Right lobe of liver (tissue), 6 donors: ENCODE measurements around the gene IFIT1B. TPM values are rescaled to one million over a fixed set of nuclear protein-coding genes. Genes with fewer than 3 reads are reported as not detected.
"Not testable (repeated sequence)": the region's sequence is repeated elsewhere in the genome, so short reads cannot be mapped to it uniquely, and the experiment has no call there.

Experiments used
- ATAC-seq, 4 donors: fragments of 200-7000 bp; cut with Tn5 transposase; one replicate each; pipeline ENCODE4 v1.9.1; 2020; ENCODE audit warnings: mild to moderate bottlenecking in 4 of 4, moderate library complexity in 4 of 4
- DNase-seq, 3 donors: peaks; one replicate each; pipeline ENCODE4 v3.0.0-alpha.2; 2020
- H3K27ac ChIP-seq, 3 donors: fragments of 200-600 bp; one replicate each; pipeline ENCODE4 v1.8.0; 2022
- H3K27me3 ChIP-seq, 2 donors: fragments of 200-600 bp; one replicate each; pipeline ENCODE4 v1.8.0; 2022
- H3K36me3 ChIP-seq, 4 donors: fragments of 200-600 bp; sonication (generic) in 1 of 4; one replicate each; pipeline versions ENCODE4 v1.5.1 to v1.8.0; 2017 to 2022; ENCODE audit warnings: control low read depth in 1 of 4
- H3K4me1 ChIP-seq, 4 donors: fragments of 200-600 bp; sonication (generic) in 1 of 4; one replicate each; pipeline versions ENCODE4 v1.5.1 to v1.8.0; 2017 to 2022; ENCODE audit warnings: control low read depth in 1 of 4
- H3K4me3 ChIP-seq, 3 donors: fragments of 200-600 bp; one replicate each; pipeline ENCODE4 v1.8.0; 2022
- H3K9me3 ChIP-seq, 4 donors: fragments of 200-600 bp; sonication (generic) in 1 of 4; one replicate each; pipeline versions ENCODE4 v1.5.1 to v1.8.0; 2017 to 2022; ENCODE audit warnings: control low read depth in 1 of 4
- POLR2A ChIP-seq: fragments of 450-650 bp; IDR thresholded peaks from one replicate; pipeline ENCODE4 v1.6.1; 2017; ENCODE audit warnings: antibody characterized with exemption, mild to moderate bottlenecking
- WGBS: methylation state at CpG from one replicate; pipeline ENCODE4 v1.1.6; 2018; ENCODE audit warnings: low coverage, low lambda C conversion rate; ENCODE audit not compliant: insufficient coverage; ENCODE audit errors: missing lambda C conversion rate; 5-methylcytosine and 5-hydroxymethylcytosine counted together
- intact Hi-C, 2 donors: fragments of 100-400 bp; cut with DNase I; formaldehyde crosslinking; loops; one replicate each; pipeline versions ENCODE4 v1.11.2 to v1.14.1; 2022
- total RNA-seq, 6 experiments: library from RNA; depleted of rRNA in 2 of 6; stranded (reverse); fragments of >200 nt in 2 of 6; fragmentation: NEBNext Ultra II Directional in 3 of 6; extraction: Animal tissue kit (Norgen Biotek cat#: 25700) in 3 of 6; gene quantifications; one replicate each; pipeline versions ENCODE4 v1.1.0 to v1.2.4, GENCODE V29; 2016 to 2023
- TF ChIP-seq, protein P1 (sequence below), 4 donors: fragments of 200-600 bp in 3 of 4; fragments of 450-650 bp in 1 of 4; IDR thresholded peaks; one replicate each; pipeline versions ENCODE4 v1.5.1 to v1.8.0; 2016 to 2022; ENCODE audit warnings: antibody characterized with exemption in 4 of 4, mild to moderate bottlenecking in 2 of 4
- donor health status: DM: no; HTN: yes; CAD: no.
- donor health status: DM: no; HTN: no; CAD: no.
- donor health status: DM: no; HTN: no; CAD: no.
- donor health status: DM: no; HTN: yes; CAD: no.
- donor health status: DM: no; HTN: yes; CAD: no.

The IFIT1B gene
- total RNA-seq, 6 experiments from 2014 or later, result 1.2 TPM; not detected in 5

GRCh38 chr10:89384474-89385340, 6.9 kb downstream of the IFIT1B start:
- ATAC-seq, result peak; percentile 42 to 68 (median 50)
- intact Hi-C loops, result no loop called here
- 66% methylated on average over 4 of the region's 4 CpGs for WGBS

GRCh38 chr10:89388806-89389205, 10.9 kb downstream of the IFIT1B start:
- ATAC-seq (no peak), DNase-seq (no peak)
- no peak for TF ChIP-seq POLR2A
- TF ChIP-seq, protein P1, sequence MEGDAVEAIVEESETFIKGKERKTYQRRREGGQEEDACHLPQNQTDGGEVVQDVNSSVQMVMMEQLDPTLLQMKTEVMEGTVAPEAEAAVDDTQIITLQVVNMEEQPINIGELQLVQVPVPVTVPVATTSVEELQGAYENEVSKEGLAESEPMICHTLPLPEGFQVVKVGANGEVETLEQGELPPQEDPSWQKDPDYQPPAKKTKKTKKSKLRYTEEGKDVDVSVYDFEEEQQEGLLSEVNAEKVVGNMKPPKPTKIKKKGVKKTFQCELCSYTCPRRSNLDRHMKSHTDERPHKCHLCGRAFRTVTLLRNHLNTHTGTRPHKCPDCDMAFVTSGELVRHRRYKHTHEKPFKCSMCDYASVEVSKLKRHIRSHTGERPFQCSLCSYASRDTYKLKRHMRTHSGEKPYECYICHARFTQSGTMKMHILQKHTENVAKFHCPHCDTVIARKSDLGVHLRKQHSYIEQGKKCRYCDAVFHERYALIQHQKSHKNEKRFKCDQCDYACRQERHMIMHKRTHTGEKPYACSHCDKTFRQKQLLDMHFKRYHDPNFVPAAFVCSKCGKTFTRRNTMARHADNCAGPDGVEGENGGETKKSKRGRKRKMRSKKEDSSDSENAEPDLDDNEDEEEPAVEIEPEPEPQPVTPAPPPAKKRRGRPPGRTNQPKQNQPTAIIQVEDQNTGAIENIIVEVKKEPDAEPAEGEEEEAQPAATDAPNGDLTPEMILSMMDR (IDR thresholded peaks at IDR 0.05), result no peak
- WGBS, result 78% methylated on average over 2 of the region's 2 CpGs
- H3K9me3 ChIP-seq, result no peaks in the 10 kb centered on the region
- H3K36me3 ChIP-seq, result no peaks in the 10 kb centered on the region
- peaks cover 0 to 11% (median 3%) of the 10 kb centered on the region in 4 donors for H3K4me1 ChIP-seq
- H3K27me3 ChIP-seq, result no peaks in the 10 kb centered on the region
- no peak overlapping the region for H3K27ac ChIP-seq
- no peak overlapping the region for H3K4me3 ChIP-seq
- intact Hi-C loops, result no loop called here

More at GRCh38 chr10:89384474-89385340, 6.9 kb downstream of the IFIT1B start:
- Histone ChIP-seq H3K9me3 (no peaks in the 10 kb centered on the region), H3K36me3 (no peaks in the 10 kb centered on the region), H3K27ac (peak overlapping the region in 1 of 3 donors; percentile 13), H3K4me3 (no peak overlapping the region), H3K27me3 (no peaks in the 10 kb centered on the region), H3K4me1 (no peaks in the 10 kb centered on the region)
- TF ChIP-seq, protein P1 (IDR thresholded peaks at IDR 0.05), result no peak
- no peak for TF ChIP-seq POLR2A
- no peak for DNase-seq

DNA sequence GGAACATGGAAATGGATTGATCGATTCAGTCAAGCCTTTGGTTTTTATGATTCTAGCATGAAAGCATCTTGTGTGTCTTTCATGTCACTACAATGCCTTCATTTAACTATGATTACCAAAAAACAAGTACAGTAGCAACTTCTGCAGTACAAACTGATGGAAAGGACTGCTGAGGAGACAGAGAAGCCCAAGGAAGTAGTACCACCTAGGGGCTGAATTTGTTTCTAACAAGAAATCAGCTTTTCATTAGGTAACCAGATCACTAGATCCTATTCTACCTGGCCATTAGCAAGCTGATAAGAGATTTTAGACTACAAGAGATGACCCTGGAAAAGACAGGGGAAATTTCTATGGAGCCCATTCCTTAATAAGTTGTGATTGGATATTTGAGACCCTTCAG, 11.4 kb downstream of the IFIT1B start:
- intact Hi-C loops, result no loop called here
- no peak for DNase-seq

GRCh38 chr10:89390476-89391225, 12.8 kb downstream of the IFIT1B start:
- Histone ChIP-seq H3K36me3 (no peaks in the 10 kb centered on the region), H3K4me1 (peaks cover 0 to 14% (median 5%) of the 10 kb centered on the region in 4 donors), H3K9me3 (no peaks in the 10 kb centered on the region), H3K27me3 (no peaks in the 10 kb centered on the region), H3K4me3 (no peak overlapping the region), H3K27ac (peak overlapping the region in 1 of 3 donors; percentile 99)
- TF ChIP-seq, protein P1 (IDR thresholded peaks at IDR 0.05), result no peak
- no peak for TF ChIP-seq POLR2A
- intact Hi-C loops, result no loop called here
- 65% methylated on average over 5 of the region's 5 CpGs for WGBS
- ATAC-seq (no peak), DNase-seq (no peak)

More for the DNA sequence above, 11.4 kb downstream of the IFIT1B start:
- WGBS, result 61% methylated on average over 1 of the region's 1 CpG
- Histone ChIP-seq H3K27me3 (no peaks in the 10 kb centered on the region), H3K4me3 (no peak overlapping the region), H3K4me1 (peaks cover 0 to 14% (median 5%) of the 10 kb centered on the region in 4 donors), H3K36me3 (no peaks in the 10 kb centered on the region), H3K9me3 (no peaks in the 10 kb centered on the region), H3K27ac (no peak overlapping the region)
- no peak for TF ChIP-seq POLR2A
- TF ChIP-seq, protein P1 (IDR thresholded peaks at IDR 0.05), result peak; percentile 37 to 54 (median 44)
- ATAC-seq, result peak in 3 of 4 donors; percentile 22 to 50 (median 36)

- intact Hi-C loops, result not testable (repeated sequence)
These were observed 13.3 kb downstream of the IFIT1B start for GRCh38 chr10:89391226-89391576.

More at GRCh38 chr10:89391226-89391576, 13.3 kb downstream of the IFIT1B start:
- ATAC-seq, H3K9me3 ChIP-seq, DNase-seq, H3K4me3 ChIP-seq, H3K27me3 ChIP-seq, H3K36me3 ChIP-seq: not testable (repeated sequence)
- 90% methylated on average over 4 of the region's 4 CpGs for WGBS
- H3K27ac ChIP-seq, result peak overlapping the region in 1 of 3 donors; percentile 99
- H3K4me1 ChIP-seq, result peaks cover 0 to 14% (median 5%) of the 10 kb centered on the region in 4 donors
